GM21619 (cell line): ENCODE data around the gene AP1B1.
"Not testable (repeated sequence)": the region's sequence is repeated elsewhere in the genome, so short reads cannot be mapped to it uniquely, and the experiment has no call there.

Experiments used
- ATAC-seq: cut with Tn5 transposase; IDR thresholded peaks from one replicate; pipeline ENCODE4 v1.9.1; 2021; ENCODE audit not compliant: unreplicated experiment

Gene AP1B1

GRCh38 chr22:29388759-29389090 lies 355 bp upstream of the AP1B1 start:
- no peak for ATAC-seq

- ATAC-seq = no peak
Measured at GRCh38 chr22:29386708-29387107, 1.7 kb downstream of the AP1B1 start.

GRCh38 chr22:29385748-29386147 lies 2.6 kb downstream of the AP1B1 start:
- no peak for ATAC-seq

GRCh38 chr22:29385151-29385704 lies 3.1 kb downstream of the AP1B1 start:
- ATAC-seq = no peak

GRCh38 chr22:29383740-29384139 lies 4.6 kb downstream of the AP1B1 start:
- no peak for ATAC-seq

- no peak for ATAC-seq
Measured at GRCh38 chr22:29382580-29383302, 5.6 kb downstream of the AP1B1 start.

- ATAC-seq = no peak
Measured at GRCh38 chr22:29380856-29381255, 7.5 kb downstream of the AP1B1 start.

GRCh38 chr22:29380032-29380781 lies 8.2 kb downstream of the AP1B1 start:
- ATAC-seq = no peak

- no peak for ATAC-seq
Measured at GRCh38 chr22:29379258-29379657, 9.1 kb downstream of the AP1B1 start.

- no peak for ATAC-seq
Measured at GRCh38 chr22:29377979-29378378, 10.4 kb downstream of the AP1B1 start.

- not testable (repeated sequence) for ATAC-seq
Measured at GRCh38 chr22:29376705-29377104, 11.7 kb downstream of the AP1B1 start.

GRCh38 chr22:29375398-29376076 lies 12.8 kb downstream of the AP1B1 start:
- ATAC-seq = no peak

GRCh38 chr22:29374806-29375205 lies 13.6 kb downstream of the AP1B1 start:
- not testable (repeated sequence) for ATAC-seq

GRCh38 chr22:29374401-29374800 lies 14.0 kb downstream of the AP1B1 start:
- ATAC-seq = no peak

- no peak for ATAC-seq
Measured at GRCh38 chr22:29370537-29370936, 17.8 kb downstream of the AP1B1 start.

- ATAC-seq = no peak
Measured at GRCh38 chr22:29369460-29369859, 18.9 kb downstream of the AP1B1 start.

- no peak for ATAC-seq
Measured at GRCh38 chr22:29359469-29359868, 28.9 kb downstream of the AP1B1 start.

GRCh38 chr22:29357193-29357890 lies 31.0 kb downstream of the AP1B1 start:
- not testable (repeated sequence) for ATAC-seq

- no peak for ATAC-seq
Measured at GRCh38 chr22:29353860-29354259, 34.5 kb downstream of the AP1B1 start.

GRCh38 chr22:29353286-29353685 lies 35.1 kb downstream of the AP1B1 start:
- ATAC-seq = no peak

GRCh38 chr22:29352778-29353177 lies 35.6 kb downstream of the AP1B1 start:
- no peak for ATAC-seq
